Measurements from ENCODE around the gene RNPC3.

- TF ChIP-seq CTCF (IDR thresholded peaks at IDR 0.05): no peak
- no peak for TF ChIP-seq POLR2A (IDR thresholded peaks at IDR 0.05)
- no peak for TF ChIP-seq EP300 (IDR thresholded peaks at IDR 0.05)
Observed at GRCh38 chr1:103569493-103569892, 44.0 kb downstream of the RNPC3 start.
